Midbrain (tissue), 1 donor: Measurements from ENCODE around the gene ATP6V0A1.
"Not testable (repeated sequence)": the region's sequence is repeated elsewhere in the genome, so short reads cannot be mapped to it uniquely, and the experiment has no call there.

Source experiments
- DNase-seq: peaks from one replicate; lab custom pipeline; 2025; lab: John Stamatoyannopoulos, UW

Gene ATP6V0A1

GRCh38 chr17:42519546-42520491, 61.1 kb downstream of the ATP6V0A1 start:
- DNase-seq, result peak; percentile 83

GRCh38 chr17:42520540-42520951, 61.9 kb downstream of the ATP6V0A1 start:
- no peak for DNase-seq

GRCh38 chr17:42521036-42521435, 62.4 kb downstream of the ATP6V0A1 start:
- no peak for DNase-seq

GRCh38 chr17:42521666-42522262, 63.1 kb downstream of the ATP6V0A1 start:
- DNase-seq, result no peak

- no peak for DNase-seq
Measured at GRCh38 chr17:42522263-42522790, 63.6 kb downstream of the ATP6V0A1 start.

- DNase-seq, result no peak
Measured at GRCh38 chr17:42522798-42523278, 64.2 kb downstream of the ATP6V0A1 start.

- no peak for DNase-seq
Measured at GRCh38 chr17:42525221-42525620, 66.5 kb downstream of the ATP6V0A1 start.

- no peak for DNase-seq
Measured at GRCh38 chr17:42526031-42526444, 67.4 kb downstream of the ATP6V0A1 start.

GRCh38 chr17:42527932-42528331, 69.3 kb downstream of the ATP6V0A1 start:
- DNase-seq, result no peak

- DNase-seq, result no peak
Measured at GRCh38 chr17:42529061-42529460, 70.4 kb downstream of the ATP6V0A1 start.

- no peak for DNase-seq
Measured at GRCh38 chr17:42530952-42531454, 72.3 kb downstream of the ATP6V0A1 start.

- peak; percentile 56 for DNase-seq
Measured at GRCh38 chr17:42531455-42532354, 73.0 kb downstream of the ATP6V0A1 start.

GRCh38 chr17:42535155-42536047, 76.7 kb downstream of the ATP6V0A1 start:
- no peak for DNase-seq

GRCh38 chr17:42536048-42536371, 77.3 kb downstream of the ATP6V0A1 start, which contains the start of gene NAGLU:
NAGLU (plus strand) TSS chr17:42536241; CDS start chr17:42536273, 32 bp downstream.
- peak; percentile 95 for DNase-seq

- peak; percentile 65 for DNase-seq
Measured at GRCh38 chr17:42536372-42537155, 77.9 kb downstream of the ATP6V0A1 start.

- DNase-seq, result no peak
Measured at GRCh38 chr17:42537156-42537805, 78.6 kb downstream of the ATP6V0A1 start.

GRCh38 chr17:42537826-42538451, 79.3 kb downstream of the ATP6V0A1 start:
- DNase-seq, result no peak

GRCh38 chr17:42538482-42538881, 79.8 kb downstream of the ATP6V0A1 start:
- DNase-seq, result no peak

GRCh38 chr17:42540558-42540957, 81.9 kb downstream of the ATP6V0A1 start:
- not testable (repeated sequence) for DNase-seq
